ENCODE results near the gene ZNF521.

- TF ChIP-seq, protein P1, sequence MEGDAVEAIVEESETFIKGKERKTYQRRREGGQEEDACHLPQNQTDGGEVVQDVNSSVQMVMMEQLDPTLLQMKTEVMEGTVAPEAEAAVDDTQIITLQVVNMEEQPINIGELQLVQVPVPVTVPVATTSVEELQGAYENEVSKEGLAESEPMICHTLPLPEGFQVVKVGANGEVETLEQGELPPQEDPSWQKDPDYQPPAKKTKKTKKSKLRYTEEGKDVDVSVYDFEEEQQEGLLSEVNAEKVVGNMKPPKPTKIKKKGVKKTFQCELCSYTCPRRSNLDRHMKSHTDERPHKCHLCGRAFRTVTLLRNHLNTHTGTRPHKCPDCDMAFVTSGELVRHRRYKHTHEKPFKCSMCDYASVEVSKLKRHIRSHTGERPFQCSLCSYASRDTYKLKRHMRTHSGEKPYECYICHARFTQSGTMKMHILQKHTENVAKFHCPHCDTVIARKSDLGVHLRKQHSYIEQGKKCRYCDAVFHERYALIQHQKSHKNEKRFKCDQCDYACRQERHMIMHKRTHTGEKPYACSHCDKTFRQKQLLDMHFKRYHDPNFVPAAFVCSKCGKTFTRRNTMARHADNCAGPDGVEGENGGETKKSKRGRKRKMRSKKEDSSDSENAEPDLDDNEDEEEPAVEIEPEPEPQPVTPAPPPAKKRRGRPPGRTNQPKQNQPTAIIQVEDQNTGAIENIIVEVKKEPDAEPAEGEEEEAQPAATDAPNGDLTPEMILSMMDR (IDR thresholded peaks at IDR 0.05; ENCODE audit: low read depth, low read length, missing input control) = no peak
- TF ChIP-seq SP1 (IDR thresholded peaks at IDR 0.05) (no peak), ZBTB33 (IDR thresholded peaks at IDR 0.05) (no peak), FOXA1 (IDR thresholded peaks at IDR 0.05) (no peak)
Measured at GRCh38 chr18:25278394-25278793, 73.6 kb downstream of the ZNF521 start.
